ENCODE measurements around the gene MEIOSIN. TPM values are rescaled to one million over a fixed set of nuclear protein-coding genes. Genes with fewer than 3 reads are reported as not detected.

The MEIOSIN gene
- total and polyA plus RNA-seq, 9 donors, result not detected

DNA sequence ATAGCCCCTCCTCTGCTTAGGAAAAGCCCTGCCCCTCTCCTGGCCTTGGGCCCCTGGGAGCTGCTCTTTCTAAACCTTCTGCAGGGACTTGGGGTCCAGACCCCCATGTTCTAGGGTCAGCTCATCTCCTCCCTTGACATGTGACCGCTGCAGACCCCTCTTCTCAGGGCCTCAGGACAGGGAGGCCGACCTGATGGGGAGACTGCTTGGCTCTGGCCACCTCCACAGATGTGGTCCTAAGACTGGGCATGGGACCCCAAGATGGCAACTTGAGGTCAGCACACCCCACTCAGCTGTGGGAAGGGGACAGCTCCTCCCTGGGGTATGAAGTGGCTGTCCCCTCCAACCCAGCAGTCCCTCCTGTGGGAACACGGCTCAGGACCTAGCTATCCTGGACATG, 39.7 kb downstream of the MEIOSIN start:
- 68 to 84% (median 81%) methylated on average over 3 of the region's 3 CpGs for WGBS, 3 donors
- intact Hi-C loops (cut with DNase I), result no loop called here
- no peak overlapping the region for H3K27ac ChIP-seq

DNA sequence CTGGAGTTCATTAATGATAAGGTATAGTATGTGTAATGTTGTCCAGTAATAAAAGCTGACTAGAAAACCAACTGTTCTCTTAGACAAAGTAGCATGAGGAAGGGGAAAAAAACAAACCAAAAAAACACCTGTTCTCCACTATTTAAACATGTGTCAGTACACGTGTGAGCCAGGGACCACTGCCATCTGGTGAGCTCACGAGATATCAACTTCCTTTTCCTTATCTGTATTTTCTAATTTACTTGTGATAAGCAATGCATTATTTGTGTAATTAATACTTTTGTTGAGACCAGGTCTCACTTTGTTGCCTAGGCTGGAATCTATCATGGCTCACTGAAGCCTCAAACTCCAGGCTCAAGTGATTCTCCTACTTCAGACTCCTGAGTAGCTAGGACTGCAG, 40.1 kb downstream of the MEIOSIN start:
- no peaks in the 10 kb centered on the region for H3K36me3 ChIP-seq
- no peak overlapping the region for H3K27ac ChIP-seq
- no peak for DNase-seq
- intact Hi-C loops (cut with DNase I), result no loop called here
- no peaks in the 10 kb centered on the region for H3K9me3 ChIP-seq
- WGBS, 3 donors, result 18 to 41% (median 23%) methylated on average over 2 of the region's 2 CpGs
- TF ChIP-seq POLR2A (IDR thresholded peaks at IDR 0.05), result no peak
- TF ChIP-seq, protein P1, sequence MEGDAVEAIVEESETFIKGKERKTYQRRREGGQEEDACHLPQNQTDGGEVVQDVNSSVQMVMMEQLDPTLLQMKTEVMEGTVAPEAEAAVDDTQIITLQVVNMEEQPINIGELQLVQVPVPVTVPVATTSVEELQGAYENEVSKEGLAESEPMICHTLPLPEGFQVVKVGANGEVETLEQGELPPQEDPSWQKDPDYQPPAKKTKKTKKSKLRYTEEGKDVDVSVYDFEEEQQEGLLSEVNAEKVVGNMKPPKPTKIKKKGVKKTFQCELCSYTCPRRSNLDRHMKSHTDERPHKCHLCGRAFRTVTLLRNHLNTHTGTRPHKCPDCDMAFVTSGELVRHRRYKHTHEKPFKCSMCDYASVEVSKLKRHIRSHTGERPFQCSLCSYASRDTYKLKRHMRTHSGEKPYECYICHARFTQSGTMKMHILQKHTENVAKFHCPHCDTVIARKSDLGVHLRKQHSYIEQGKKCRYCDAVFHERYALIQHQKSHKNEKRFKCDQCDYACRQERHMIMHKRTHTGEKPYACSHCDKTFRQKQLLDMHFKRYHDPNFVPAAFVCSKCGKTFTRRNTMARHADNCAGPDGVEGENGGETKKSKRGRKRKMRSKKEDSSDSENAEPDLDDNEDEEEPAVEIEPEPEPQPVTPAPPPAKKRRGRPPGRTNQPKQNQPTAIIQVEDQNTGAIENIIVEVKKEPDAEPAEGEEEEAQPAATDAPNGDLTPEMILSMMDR (IDR thresholded peaks at IDR 0.05), result no peak
- no peaks in the 10 kb centered on the region for H3K27me3 ChIP-seq
- no peak overlapping the region for H3K4me3 ChIP-seq
- H3K4me1 ChIP-seq (ENCODE audit: insufficient read depth), result no peaks in the 10 kb centered on the region

More for the DNA sequence above, 39.7 kb downstream of the MEIOSIN start:
- H3K9me3 ChIP-seq, result no peaks in the 10 kb centered on the region
- DNase-seq, result peak in 3 of 5 donors; percentile 30 to 38 (median 31)
- H3K36me3 ChIP-seq, result no peaks in the 10 kb centered on the region
- TF ChIP-seq, protein P1 (IDR thresholded peaks at IDR 0.05), result no peak
- TF ChIP-seq EP300 (IDR thresholded peaks at IDR 0.05), result no peak
- no peak for TF ChIP-seq POLR2A (IDR thresholded peaks at IDR 0.05)
- no peak overlapping the region for H3K4me3 ChIP-seq
- no peaks in the 10 kb centered on the region for H3K27me3 ChIP-seq
- no peaks in the 10 kb centered on the region for H3K4me1 ChIP-seq (ENCODE audit: insufficient read depth)

DNA sequence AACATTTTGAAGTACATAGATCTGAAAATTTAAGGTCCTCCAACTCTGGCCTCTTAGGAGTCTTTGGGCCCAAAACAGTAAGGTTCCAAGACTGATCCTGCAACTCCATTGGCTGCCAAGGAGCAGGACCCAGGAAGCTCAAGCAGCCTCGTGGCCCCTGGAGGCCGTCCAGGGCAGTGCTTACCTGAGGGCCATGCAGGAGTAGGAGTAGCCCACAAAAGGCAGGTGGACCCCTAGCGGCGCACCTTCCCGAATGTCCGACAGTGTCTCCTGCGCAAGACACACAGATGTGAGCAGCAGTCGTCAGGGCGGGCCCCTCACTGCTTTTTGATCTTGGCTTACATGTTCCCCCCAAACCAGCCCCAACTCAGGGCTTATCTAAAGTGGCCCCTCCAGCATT, 41.5 kb downstream of the MEIOSIN start:
- no peaks in the 10 kb centered on the region for H3K9me3 ChIP-seq
- 86 to 88% (median 87%) methylated on average over 9 of the region's 9 CpGs for WGBS, 3 donors
- no peaks in the 10 kb centered on the region for H3K27me3 ChIP-seq
- H3K27ac ChIP-seq, result no peak overlapping the region
- peak in 3 of 5 donors; percentile 32 to 44 (median 38) for DNase-seq
- H3K4me3 ChIP-seq, result no peak overlapping the region
- H3K36me3 ChIP-seq, result no peaks in the 10 kb centered on the region
- intact Hi-C loops (cut with DNase I), result no loop called here
- peaks cover 6% of the 10 kb centered on the region for H3K4me1 ChIP-seq (ENCODE audit: insufficient read depth)
- TF ChIP-seq EP300 (IDR thresholded peaks at IDR 0.05) (no peak), POLR2A (IDR thresholded peaks at IDR 0.05) (no peak)
- TF ChIP-seq, protein P1 (IDR thresholded peaks at IDR 0.05), result no peak

DNA sequence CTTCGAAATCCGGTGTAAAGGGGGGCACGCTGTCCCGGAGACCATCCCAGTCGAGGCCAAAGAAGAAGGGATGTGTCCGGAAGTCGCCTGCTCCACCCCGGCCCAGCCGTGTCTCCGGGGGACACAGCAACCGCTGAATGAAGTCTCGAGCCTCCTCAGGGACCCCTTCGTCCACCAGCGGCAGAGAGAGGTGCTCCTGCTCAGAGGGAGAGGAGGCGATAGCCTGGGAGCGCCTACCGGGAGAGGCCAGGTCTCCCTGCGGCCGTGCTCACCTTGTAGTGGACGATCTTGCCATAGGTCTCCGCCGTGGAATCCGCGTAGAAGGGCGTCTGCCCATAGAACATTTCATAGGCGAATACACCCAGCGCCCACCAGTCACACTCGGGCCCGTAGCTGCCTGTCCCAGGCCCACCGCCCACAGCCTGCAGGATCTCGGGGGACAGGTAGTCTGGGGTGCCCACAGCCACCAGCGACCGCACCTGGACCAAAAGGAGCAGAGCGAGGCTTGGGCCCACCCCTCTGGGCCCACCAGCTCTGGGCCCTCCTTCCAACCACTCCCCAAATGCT, 44.2 kb downstream of the MEIOSIN start:
- H3K9me3 ChIP-seq, result no peaks in the 10 kb centered on the region
- H3K27me3 ChIP-seq, result no peaks in the 10 kb centered on the region
- WGBS, 3 donors, result 91 to 93% (median 93%) methylated on average over 32 to 34 of the region's 34 CpGs
- no peak overlapping the region for H3K27ac ChIP-seq
- TF ChIP-seq EP300 (IDR thresholded peaks at IDR 0.05), result no peak
- no peak for TF ChIP-seq POLR2A (IDR thresholded peaks at IDR 0.05)
- TF ChIP-seq, protein P1 (IDR thresholded peaks at IDR 0.05), result no peak
- DNase-seq, result peak in 3 of 5 donors; percentile 30 to 41 (median 41)
- peaks cover 15% of the 10 kb centered on the region for H3K4me1 ChIP-seq (ENCODE audit: insufficient read depth)
- no peaks in the 10 kb centered on the region for H3K36me3 ChIP-seq
- no peak overlapping the region for H3K4me3 ChIP-seq
- intact Hi-C loops (cut with DNase I), result no loop called here
